ENCODE measurements around the gene DNMBP.

Gene DNMBP

DNA sequence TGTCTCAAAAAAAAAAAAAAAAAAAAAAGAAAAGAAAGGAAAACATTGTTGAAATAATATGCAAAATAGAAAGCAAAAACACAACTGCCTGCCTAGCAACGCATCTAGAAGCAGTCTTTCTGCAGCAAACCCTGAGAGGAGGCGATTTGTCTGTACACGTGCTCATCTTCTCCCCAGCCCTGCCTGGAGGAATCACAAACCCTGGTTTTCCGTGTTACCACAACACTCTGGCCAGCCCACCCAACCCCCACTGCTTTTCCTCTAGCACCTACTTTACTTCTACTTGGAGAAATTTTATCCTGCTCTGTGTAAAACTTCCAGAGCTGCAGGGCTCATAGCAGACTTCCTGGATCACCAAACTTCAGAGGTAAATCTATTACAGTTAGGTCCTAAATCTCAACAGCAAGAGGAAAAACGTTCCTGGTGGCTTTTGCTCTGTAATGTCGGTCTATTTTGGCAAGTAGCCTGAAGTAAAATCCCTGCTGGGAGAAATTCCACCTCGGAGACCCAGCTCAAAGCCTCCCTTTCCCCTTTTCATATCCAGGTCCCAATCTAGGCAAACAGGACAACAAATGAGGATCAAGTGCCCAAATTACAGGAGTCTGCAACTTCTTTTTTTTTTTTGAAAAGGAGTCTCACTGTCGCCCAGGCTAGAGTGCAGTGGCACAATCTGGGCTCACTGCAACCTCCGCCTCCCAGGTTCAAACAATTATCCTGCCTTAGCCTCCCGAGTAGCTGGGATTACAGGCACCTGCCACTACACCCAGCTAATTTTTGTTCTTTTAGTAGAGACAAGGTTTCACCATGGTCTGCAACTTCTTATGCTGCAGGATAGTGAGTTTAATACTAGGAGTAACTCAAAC, 91.6 kb downstream of the DNMBP start:
- peak overlapping the region in 1 of 2 donors; percentile 46 for H3K4me3 ChIP-seq (ENCODE audit: low read length in 2 of 2)
- no peaks in the 10 kb centered on the region for H3K9me3 ChIP-seq (ENCODE audit: control insufficient read depth in 2 of 2, low read length in 2 of 2)
- no peaks in the 10 kb centered on the region for H3K27me3 ChIP-seq (ENCODE audit: control insufficient read depth in 2 of 2, insufficient read depth in 2 of 2, low read length in 2 of 2)
- peak overlapping the region; percentile 52 to 69 for H3K27ac ChIP-seq (ENCODE audit: low read depth in 2 of 2, low read length in 2 of 2)
- H3K9ac ChIP-seq (ENCODE audit: low read depth in 1 of 2, low read length in 2 of 2) = peak overlapping the region; percentile 35 to 39
- H3K36me3 ChIP-seq (ENCODE audit: control insufficient read depth in 2 of 2, insufficient read depth in 2 of 2, low read length in 2 of 2) = peaks cover 4 to 10% of the 10 kb centered on the region in 2 donors
- peaks cover 34 to 67% of the 10 kb centered on the region in 2 donors for H3K4me1 ChIP-seq (ENCODE audit: control insufficient read depth in 2 of 2, insufficient read depth in 2 of 2, low read length in 2 of 2)

DNA sequence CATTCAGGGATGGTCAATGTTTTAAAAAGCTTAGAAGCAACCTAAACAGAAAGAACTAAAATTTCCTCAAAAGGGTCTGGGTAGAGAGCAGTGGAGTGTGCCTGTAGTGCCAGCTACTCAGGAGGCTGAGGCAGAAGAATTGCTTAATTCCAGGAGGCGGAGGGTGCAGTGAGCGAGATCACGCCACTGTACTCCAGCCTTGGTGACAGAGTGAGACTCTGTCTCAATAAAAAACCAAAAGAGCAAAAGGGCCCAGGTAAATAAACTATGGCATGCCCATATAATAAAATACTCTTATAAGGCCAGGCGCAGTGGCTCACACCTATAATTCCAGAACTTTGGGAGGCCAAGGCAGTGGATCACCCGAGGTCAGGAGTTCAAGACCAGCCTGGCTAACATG, 93.0 kb downstream of the DNMBP start:
- Histone ChIP-seq H3K9me3 (ENCODE audit: control insufficient read depth in 2 of 2, low read length in 2 of 2) (no peaks in the 10 kb centered on the region), H3K4me1 (ENCODE audit: control insufficient read depth in 2 of 2, insufficient read depth in 2 of 2, low read length in 2 of 2) (peaks cover 31 to 54% of the 10 kb centered on the region in 2 donors), H3K27me3 (ENCODE audit: control insufficient read depth in 2 of 2, insufficient read depth in 2 of 2, low read length in 2 of 2) (no peaks in the 10 kb centered on the region), H3K36me3 (ENCODE audit: control insufficient read depth in 2 of 2, insufficient read depth in 2 of 2, low read length in 2 of 2) (peaks cover 4 to 7% of the 10 kb centered on the region in 2 donors), H3K27ac (ENCODE audit: low read depth in 2 of 2, low read length in 2 of 2) (peak overlapping the region in 1 of 2 donors; percentile 28), H3K4me3 (ENCODE audit: low read length in 2 of 2) (no peak overlapping the region), H3K9ac (ENCODE audit: low read depth in 1 of 2, low read length in 2 of 2) (no peak overlapping the region)

DNA sequence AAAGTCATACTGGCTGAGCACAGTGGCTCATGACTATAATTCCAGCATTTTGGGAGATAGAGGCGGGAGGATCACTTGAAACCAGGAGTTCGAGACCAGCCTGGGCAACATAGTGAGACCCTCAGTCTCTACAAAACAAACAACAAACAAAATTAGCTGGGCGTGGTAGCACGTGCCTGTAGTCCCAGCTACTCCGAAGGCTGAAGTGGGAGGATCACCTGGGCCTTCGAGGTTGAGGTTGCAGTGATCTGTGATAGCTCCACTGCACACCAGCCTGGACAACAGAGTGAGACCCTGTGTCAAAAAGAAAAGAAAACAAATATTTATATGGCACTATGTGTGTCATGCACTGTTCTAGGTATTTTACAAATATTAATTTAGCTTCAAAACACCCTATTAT, 94.3 kb downstream of the DNMBP start:
- peaks cover 4 to 7% of the 10 kb centered on the region in 2 donors for H3K36me3 ChIP-seq (ENCODE audit: control insufficient read depth in 2 of 2, insufficient read depth in 2 of 2, low read length in 2 of 2)
- no peaks in the 10 kb centered on the region for H3K9me3 ChIP-seq (ENCODE audit: control insufficient read depth in 2 of 2, low read length in 2 of 2)
- H3K9ac ChIP-seq (ENCODE audit: low read depth in 1 of 2, low read length in 2 of 2) = no peak overlapping the region
- no peak overlapping the region for H3K4me3 ChIP-seq (ENCODE audit: low read length in 2 of 2)
- H3K4me1 ChIP-seq (ENCODE audit: control insufficient read depth in 2 of 2, insufficient read depth in 2 of 2, low read length in 2 of 2) = peaks cover 23 to 45% of the 10 kb centered on the region in 2 donors
- no peak overlapping the region for H3K27ac ChIP-seq (ENCODE audit: low read depth in 2 of 2, low read length in 2 of 2)
- no peaks in the 10 kb centered on the region for H3K27me3 ChIP-seq (ENCODE audit: control insufficient read depth in 2 of 2, insufficient read depth in 2 of 2, low read length in 2 of 2)

GRCh38 chr10:99914236-99914635, 95.5 kb downstream of the DNMBP start:
- Histone ChIP-seq H3K27me3 (ENCODE audit: control insufficient read depth in 2 of 2, insufficient read depth in 2 of 2, low read length in 2 of 2) (no peaks in the 10 kb centered on the region), H3K4me3 (ENCODE audit: low read length in 2 of 2) (no peak overlapping the region), H3K36me3 (ENCODE audit: control insufficient read depth in 2 of 2, insufficient read depth in 2 of 2, low read length in 2 of 2) (peaks cover 4 to 7% of the 10 kb centered on the region in 2 donors), H3K9me3 (ENCODE audit: control insufficient read depth in 2 of 2, low read length in 2 of 2) (no peaks in the 10 kb centered on the region), H3K27ac (ENCODE audit: low read depth in 2 of 2, low read length in 2 of 2) (no peak overlapping the region), H3K9ac (ENCODE audit: low read depth in 1 of 2, low read length in 2 of 2) (no peak overlapping the region), H3K4me1 (ENCODE audit: control insufficient read depth in 2 of 2, insufficient read depth in 2 of 2, low read length in 2 of 2) (peaks cover 15 to 42% of the 10 kb centered on the region in 2 donors)

DNA sequence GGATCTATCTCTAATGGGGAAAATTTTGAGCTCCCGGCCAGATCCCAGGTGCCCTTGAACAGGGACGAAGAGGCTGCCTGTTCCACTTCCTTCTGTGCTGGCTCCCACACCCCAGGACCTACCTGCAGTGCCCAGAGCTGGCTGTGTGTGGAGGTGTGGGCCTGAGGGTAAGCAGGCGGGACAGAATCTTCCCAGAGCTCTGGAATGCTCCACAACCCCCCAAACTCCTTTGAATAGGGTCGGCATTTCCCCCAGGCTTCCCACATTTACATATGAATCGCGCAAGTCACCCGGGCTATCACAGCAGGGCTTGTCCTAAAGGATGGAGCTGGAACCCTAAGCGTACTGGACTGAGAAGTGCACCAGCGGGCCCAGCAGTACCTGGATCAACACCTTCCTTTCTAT, 95.9 kb downstream of the DNMBP start:
- Histone ChIP-seq H3K4me3 (ENCODE audit: low read length in 2 of 2) (peak overlapping the region; percentile 32 to 44), H3K27me3 (ENCODE audit: control insufficient read depth in 2 of 2, insufficient read depth in 2 of 2, low read length in 2 of 2) (no peaks in the 10 kb centered on the region), H3K4me1 (ENCODE audit: control insufficient read depth in 2 of 2, insufficient read depth in 2 of 2, low read length in 2 of 2) (peaks cover 13 to 39% of the 10 kb centered on the region in 2 donors), H3K9ac (ENCODE audit: low read depth in 1 of 2, low read length in 2 of 2) (peak overlapping the region; percentile 32 to 48), H3K9me3 (ENCODE audit: control insufficient read depth in 2 of 2, low read length in 2 of 2) (no peaks in the 10 kb centered on the region), H3K36me3 (ENCODE audit: control insufficient read depth in 2 of 2, insufficient read depth in 2 of 2, low read length in 2 of 2) (peaks cover 4 to 11% of the 10 kb centered on the region in 2 donors), H3K27ac (ENCODE audit: low read depth in 2 of 2, low read length in 2 of 2) (peak overlapping the region; percentile 61 to 64)

GRCh38 chr10:99912041-99912440, 97.7 kb downstream of the DNMBP start:
- no peak overlapping the region for H3K4me3 ChIP-seq (ENCODE audit: low read length in 2 of 2)
- no peak overlapping the region for H3K9ac ChIP-seq (ENCODE audit: low read depth in 1 of 2, low read length in 2 of 2)
- no peaks in the 10 kb centered on the region for H3K27me3 ChIP-seq (ENCODE audit: control insufficient read depth in 2 of 2, insufficient read depth in 2 of 2, low read length in 2 of 2)
- H3K36me3 ChIP-seq (ENCODE audit: control insufficient read depth in 2 of 2, insufficient read depth in 2 of 2, low read length in 2 of 2) = peaks cover 22 to 26% of the 10 kb centered on the region in 2 donors
- H3K27ac ChIP-seq (ENCODE audit: low read depth in 2 of 2, low read length in 2 of 2) = no peak overlapping the region
- no peaks in the 10 kb centered on the region for H3K9me3 ChIP-seq (ENCODE audit: control insufficient read depth in 2 of 2, low read length in 2 of 2)
- H3K4me1 ChIP-seq (ENCODE audit: control insufficient read depth in 2 of 2, insufficient read depth in 2 of 2, low read length in 2 of 2) = peaks cover 10 to 27% of the 10 kb centered on the region in 2 donors

DNA sequence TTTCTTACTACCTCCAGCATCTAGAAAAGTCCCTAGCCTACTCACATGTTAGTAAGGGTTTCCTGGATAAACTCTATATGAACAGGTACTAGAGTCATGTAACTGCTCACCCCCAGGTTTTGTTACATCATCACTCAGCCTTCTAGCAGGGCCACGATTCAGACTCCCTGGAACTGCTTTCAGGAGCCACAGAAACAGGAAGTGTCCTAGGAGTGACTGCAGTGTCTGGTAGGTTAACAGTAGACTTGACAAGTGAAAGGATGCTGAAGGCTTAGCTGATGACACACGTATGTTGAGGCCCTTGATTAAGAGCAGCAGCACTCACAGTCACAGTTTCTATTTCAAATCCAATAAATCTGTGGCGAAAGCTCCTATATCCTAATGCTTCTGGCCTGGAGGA, 101.2 kb downstream of the DNMBP start:
- Histone ChIP-seq H3K27ac (ENCODE audit: low read depth in 2 of 2, low read length in 2 of 2) (no peak overlapping the region), H3K4me3 (ENCODE audit: low read length in 2 of 2) (no peak overlapping the region), H3K9ac (ENCODE audit: low read depth in 1 of 2, low read length in 2 of 2) (no peak overlapping the region), H3K4me1 (ENCODE audit: control insufficient read depth in 2 of 2, insufficient read depth in 2 of 2, low read length in 2 of 2) (peaks cover 2 to 12% of the 10 kb centered on the region in 2 donors), H3K27me3 (ENCODE audit: control insufficient read depth in 2 of 2, insufficient read depth in 2 of 2, low read length in 2 of 2) (no peaks in the 10 kb centered on the region), H3K36me3 (ENCODE audit: control insufficient read depth in 2 of 2, insufficient read depth in 2 of 2, low read length in 2 of 2) (peaks cover 47 to 51% of the 10 kb centered on the region in 2 donors), H3K9me3 (ENCODE audit: control insufficient read depth in 2 of 2, low read length in 2 of 2) (no peaks in the 10 kb centered on the region)

DNA sequence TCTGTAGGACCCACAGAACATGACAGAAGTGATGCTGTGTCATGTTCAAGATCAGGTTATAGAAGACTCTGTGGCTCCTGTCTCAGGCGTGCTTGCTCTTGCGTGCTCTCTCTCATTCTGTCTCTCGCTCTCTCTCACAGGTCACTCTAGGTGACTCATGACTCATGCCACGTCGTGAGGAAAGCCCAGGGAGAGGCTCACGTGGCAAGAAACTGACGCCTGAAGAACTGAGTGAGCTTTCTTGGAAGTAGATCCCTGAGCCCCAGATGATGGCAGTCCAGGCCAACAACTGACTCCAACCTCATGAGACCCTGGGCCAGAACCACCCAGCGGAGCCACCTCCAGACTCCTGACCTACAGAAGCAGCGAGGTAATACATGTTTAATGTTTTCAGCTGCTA, 103.3 kb downstream of the DNMBP start:
- Histone ChIP-seq H3K36me3 (ENCODE audit: control insufficient read depth in 2 of 2, insufficient read depth in 2 of 2, low read length in 2 of 2) (peaks cover 51 to 61% of the 10 kb centered on the region in 2 donors), H3K9me3 (ENCODE audit: control insufficient read depth in 2 of 2, low read length in 2 of 2) (no peaks in the 10 kb centered on the region), H3K4me3 (ENCODE audit: low read length in 2 of 2) (no peak overlapping the region), H3K27me3 (ENCODE audit: control insufficient read depth in 2 of 2, insufficient read depth in 2 of 2, low read length in 2 of 2) (no peaks in the 10 kb centered on the region), H3K27ac (ENCODE audit: low read depth in 2 of 2, low read length in 2 of 2) (no peak overlapping the region), H3K9ac (ENCODE audit: low read depth in 1 of 2, low read length in 2 of 2) (no peak overlapping the region), H3K4me1 (ENCODE audit: control insufficient read depth in 2 of 2, insufficient read depth in 2 of 2, low read length in 2 of 2) (peaks cover 0 to 10% of the 10 kb centered on the region in 2 donors)

GRCh38 chr10:99905971-99906370, 103.8 kb downstream of the DNMBP start:
- Histone ChIP-seq H3K4me3 (ENCODE audit: low read length in 2 of 2) (no peak overlapping the region), H3K4me1 (ENCODE audit: control insufficient read depth in 2 of 2, insufficient read depth in 2 of 2, low read length in 2 of 2) (peaks cover 0 to 10% of the 10 kb centered on the region in 2 donors), H3K27ac (ENCODE audit: low read depth in 2 of 2, low read length in 2 of 2) (no peak overlapping the region), H3K9me3 (ENCODE audit: control insufficient read depth in 2 of 2, low read length in 2 of 2) (no peaks in the 10 kb centered on the region), H3K36me3 (ENCODE audit: control insufficient read depth in 2 of 2, insufficient read depth in 2 of 2, low read length in 2 of 2) (peaks cover 53 to 64% of the 10 kb centered on the region in 2 donors), H3K27me3 (ENCODE audit: control insufficient read depth in 2 of 2, insufficient read depth in 2 of 2, low read length in 2 of 2) (no peaks in the 10 kb centered on the region), H3K9ac (ENCODE audit: low read depth in 1 of 2, low read length in 2 of 2) (no peak overlapping the region)

GRCh38 chr10:99895867-99896266, 113.9 kb downstream of the DNMBP start:
- Histone ChIP-seq H3K9ac (ENCODE audit: low read depth in 1 of 2, low read length in 2 of 2) (no peak overlapping the region), H3K9me3 (ENCODE audit: control insufficient read depth in 2 of 2, low read length in 2 of 2) (no peaks in the 10 kb centered on the region), H3K4me3 (ENCODE audit: low read length in 2 of 2) (no peak overlapping the region), H3K27me3 (ENCODE audit: control insufficient read depth in 2 of 2, insufficient read depth in 2 of 2, low read length in 2 of 2) (no peaks in the 10 kb centered on the region), H3K4me1 (ENCODE audit: control insufficient read depth in 2 of 2, insufficient read depth in 2 of 2, low read length in 2 of 2) (no peaks in the 10 kb centered on the region), H3K27ac (ENCODE audit: low read depth in 2 of 2, low read length in 2 of 2) (no peak overlapping the region), H3K36me3 (ENCODE audit: control insufficient read depth in 2 of 2, insufficient read depth in 2 of 2, low read length in 2 of 2) (peaks cover 61 to 68% of the 10 kb centered on the region in 2 donors)

Data from mucosa of rectum (tissue), 2 donors.